GM12892 (cell line): ENCODE data around the gene RBFOX1.

Experiments used
- DNase-seq: peaks from one replicate; pipeline ENCODE4 v3.0.0; 2011; ENCODE audit not compliant: insufficient read length
- FAIRE-seq: peaks from 2 replicates; lab custom pipeline; 2011; peaks lifted over from hg19 to GRCh38; lab: Jason Lieb, UNC
- POLR2A ChIP-seq: IDR thresholded peaks from 2 replicates; pipeline ENCODE4 v1.6.1; 2011; ENCODE audit warnings: low read depth, low read length, control low read depth
- POLR2AphosphoS5 ChIP-seq: IDR thresholded peaks from 2 replicates; pipeline ENCODE4 v1.6.1; 2011; ENCODE audit warnings: low read depth, low read length, control low read depth
- TAF1 ChIP-seq: IDR thresholded peaks from 2 replicates; pipeline ENCODE4 v1.6.1; 2011; ENCODE audit warnings: low read depth, mild to moderate bottlenecking, control low read depth, low read length, borderline replicate concordance

The RBFOX1 gene

GRCh38 chr16:7602291-7602950 is 269.8 kb downstream of the RBFOX1 start:
- no peak for DNase-seq
- TF ChIP-seq POLR2AphosphoS5 (no peak), TAF1 (no peak), POLR2A (no peak)
- no peak for FAIRE-seq

- FAIRE-seq (no peak), DNase-seq (no peak)
- no peak for TF ChIP-seq TAF1
- no peak for TF ChIP-seq POLR2A
- no peak for TF ChIP-seq POLR2AphosphoS5
Measured at GRCh38 chr16:7605812-7606211, 273.2 kb downstream of the RBFOX1 start.

- TF ChIP-seq POLR2A (no peak), POLR2AphosphoS5 (no peak), TAF1 (no peak)
- FAIRE-seq, result no peak
Measured at GRCh38 chr16:7612671-7613070, 280.0 kb downstream of the RBFOX1 start.

GRCh38 chr16:7613518-7613917 is 280.9 kb downstream of the RBFOX1 start:
- TF ChIP-seq POLR2AphosphoS5 (no peak), TAF1 (no peak), POLR2A (no peak)
- DNase-seq (no peak), FAIRE-seq (no peak)

More at GRCh38 chr16:7612671-7613070, 280.0 kb downstream of the RBFOX1 start:
- DNase-seq, result no peak

- DNase-seq (no peak), FAIRE-seq (no peak)
- no peak for TF ChIP-seq POLR2A
- TF ChIP-seq TAF1, result no peak
- no peak for TF ChIP-seq POLR2AphosphoS5
Measured at GRCh38 chr16:7614021-7614795, 281.6 kb downstream of the RBFOX1 start.

GRCh38 chr16:7615565-7615964 is 282.9 kb downstream of the RBFOX1 start:
- DNase-seq, result no peak

GRCh38 chr16:7624871-7625766 is 292.5 kb downstream of the RBFOX1 start:
- TF ChIP-seq TAF1 (no peak), POLR2AphosphoS5 (no peak), POLR2A (no peak)
- DNase-seq (no peak), FAIRE-seq (no peak)

More at GRCh38 chr16:7615565-7615964, 282.9 kb downstream of the RBFOX1 start:
- FAIRE-seq, result no peak
- TF ChIP-seq TAF1 (no peak), POLR2AphosphoS5 (no peak), POLR2A (no peak)

- TF ChIP-seq TAF1 (no peak), POLR2AphosphoS5 (no peak), POLR2A (no peak)
- no peak for DNase-seq
- FAIRE-seq, result no peak
Measured at GRCh38 chr16:7628981-7629380, 296.3 kb downstream of the RBFOX1 start.

GRCh38 chr16:7629571-7629970 is 296.9 kb downstream of the RBFOX1 start:
- no peak for FAIRE-seq
- no peak for TF ChIP-seq POLR2AphosphoS5
- no peak for TF ChIP-seq POLR2A
- no peak for DNase-seq

- DNase-seq (no peak), FAIRE-seq (no peak)
- no peak for TF ChIP-seq POLR2AphosphoS5
- no peak for TF ChIP-seq TAF1
- no peak for TF ChIP-seq POLR2A
Measured at GRCh38 chr16:7637446-7637845, 304.8 kb downstream of the RBFOX1 start.

- FAIRE-seq (no peak), DNase-seq (no peak)
- TF ChIP-seq TAF1, result no peak
- no peak for TF ChIP-seq POLR2AphosphoS5
- TF ChIP-seq POLR2A, result no peak
Measured at GRCh38 chr16:7638306-7638705, 305.7 kb downstream of the RBFOX1 start.
